ENCODE results near the gene CAMKK2. TPM values are rescaled to one million over a fixed set of nuclear protein-coding genes. Genes with fewer than 3 reads are reported as not detected.
"Not testable (repeated sequence)": the region's sequence is repeated elsewhere in the genome, so short reads cannot be mapped to it uniquely, and the experiment has no call there.

The CAMKK2 gene
- total RNA-seq, 1 donor from 2014 or later: 41.0 TPM

DNA sequence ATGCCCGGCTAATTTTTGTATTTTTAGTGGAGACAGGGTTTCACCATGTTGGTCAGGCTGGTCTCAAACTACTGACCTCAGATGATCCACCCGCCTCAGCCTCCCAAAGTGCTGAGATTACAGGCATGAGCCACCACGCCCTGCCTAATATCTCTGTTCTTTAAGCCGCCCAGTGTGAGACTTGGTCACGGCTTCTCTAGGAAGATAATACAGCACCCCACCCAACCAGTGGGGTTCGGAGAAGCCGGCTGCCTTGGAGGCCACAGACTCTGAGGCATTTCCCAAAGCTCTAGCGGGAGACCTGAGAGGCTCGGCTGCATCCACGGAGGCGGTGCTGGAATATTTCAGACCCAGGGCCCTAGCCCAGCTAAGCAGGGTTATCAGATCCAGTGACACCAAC is 13.6 kb downstream of the CAMKK2 start:
- H3K4me1 Mint-ChIP-seq (ENCODE audit: low read depth); intact Hi-C loops (cut with micrococcal nuclease); H3K4me3 Mint-ChIP-seq: not testable (repeated sequence)

DNA sequence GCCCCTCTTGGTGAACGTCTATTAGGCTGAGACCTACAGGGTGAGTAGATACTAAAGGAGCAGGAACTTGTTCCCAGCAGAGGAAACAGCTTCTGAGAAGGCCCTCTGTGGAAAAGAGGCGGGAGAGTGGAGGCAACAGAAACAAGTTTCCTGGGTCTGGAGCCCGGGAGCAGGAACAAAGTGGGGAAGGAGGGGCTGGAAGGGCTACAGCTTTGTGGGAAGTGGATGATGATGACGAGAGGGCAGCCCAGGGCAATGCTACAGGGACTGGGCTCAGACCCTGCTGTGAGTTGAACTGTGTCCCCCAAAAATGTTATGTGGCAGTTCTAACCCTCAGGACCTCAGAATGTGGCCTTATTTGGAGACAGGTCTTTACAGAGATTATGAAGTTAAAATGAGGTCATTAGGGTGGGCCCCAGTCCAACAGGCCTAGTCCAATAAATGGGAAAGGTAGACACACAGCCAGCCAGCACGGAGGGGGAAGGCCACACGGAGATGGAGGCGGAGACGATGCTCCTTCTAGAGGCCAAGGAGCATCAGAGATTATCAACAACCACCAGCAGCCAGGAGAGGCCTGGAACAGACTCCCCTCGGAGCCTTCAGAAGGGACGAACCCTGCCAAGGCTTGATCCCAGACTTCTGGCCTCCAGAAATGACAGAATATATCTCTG is 14.3 kb downstream of the CAMKK2 start:
- Mint-ChIP-seq H3K36me3 (ENCODE audit: low read depth) (peaks cover 3% of the 10 kb centered on the region), H3K9me3 (no peaks in the 10 kb centered on the region), H3K27ac (no peak overlapping the region), H3K4me1 (ENCODE audit: low read depth) (peaks cover 3% of the 10 kb centered on the region), H3K4me3 (no peak overlapping the region), H3K27me3 (ENCODE audit: insufficient read depth) (no peaks in the 10 kb centered on the region)
- no peak for DNase-seq (ENCODE audit: low spot score)
- intact Hi-C loops (cut with micrococcal nuclease): no loop called here

More for the DNA sequence above, 13.6 kb downstream of the CAMKK2 start:
- H3K27me3 Mint-ChIP-seq (ENCODE audit: insufficient read depth); DNase-seq (ENCODE audit: low spot score); H3K9me3 Mint-ChIP-seq; H3K27ac Mint-ChIP-seq; H3K36me3 Mint-ChIP-seq (ENCODE audit: low read depth): not testable (repeated sequence)

DNA sequence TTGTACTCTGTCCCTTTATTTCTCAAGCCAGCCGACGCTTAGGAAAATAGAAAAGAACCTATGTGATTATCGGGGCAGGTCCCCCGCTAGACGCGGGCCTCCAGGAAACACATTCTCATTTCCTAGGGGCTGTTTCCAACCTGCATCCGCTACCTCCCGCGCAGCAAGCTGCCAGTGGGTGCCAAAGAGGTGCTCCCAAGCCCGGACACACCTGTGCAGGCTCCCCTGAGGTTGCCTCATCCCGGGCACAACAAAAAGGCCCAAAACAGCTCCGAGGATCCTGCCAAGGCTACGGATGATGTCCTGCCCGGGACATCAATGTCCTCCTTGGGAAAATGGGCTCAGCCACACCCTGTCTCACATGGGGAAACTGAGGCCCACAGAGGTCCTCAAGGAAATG is 15.4 kb downstream of the CAMKK2 start:
- H3K9me3 Mint-ChIP-seq; intact Hi-C loops (cut with micrococcal nuclease); H3K36me3 Mint-ChIP-seq (ENCODE audit: low read depth); H3K4me3 Mint-ChIP-seq; H3K4me1 Mint-ChIP-seq (ENCODE audit: low read depth); H3K27me3 Mint-ChIP-seq (ENCODE audit: insufficient read depth); H3K27ac Mint-ChIP-seq; DNase-seq (ENCODE audit: low spot score): not testable (repeated sequence)

DNA sequence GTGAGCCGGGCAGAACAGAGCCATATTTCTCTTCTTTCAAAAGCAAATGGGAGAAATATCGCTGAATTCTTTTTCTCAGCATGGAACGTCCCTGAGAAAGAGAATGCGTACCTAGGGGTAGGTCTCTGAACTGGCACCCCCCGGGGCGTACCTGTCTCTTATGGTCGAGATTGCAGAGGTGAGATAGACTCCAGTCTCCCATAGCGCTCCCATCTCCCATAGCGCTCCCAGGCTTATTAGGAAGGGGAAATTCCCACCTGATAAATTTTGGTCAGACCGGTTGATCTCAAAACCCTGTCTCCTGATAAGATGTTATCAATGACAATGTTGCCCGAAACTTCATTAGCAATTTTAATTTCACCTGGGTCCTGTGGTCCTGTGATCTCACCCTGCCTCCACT is 16.0 kb downstream of the CAMKK2 start:
- H3K4me1 Mint-ChIP-seq (ENCODE audit: low read depth); intact Hi-C loops (cut with micrococcal nuclease); H3K27me3 Mint-ChIP-seq (ENCODE audit: insufficient read depth); H3K36me3 Mint-ChIP-seq (ENCODE audit: low read depth); H3K27ac Mint-ChIP-seq; H3K9me3 Mint-ChIP-seq; DNase-seq (ENCODE audit: low spot score); H3K4me3 Mint-ChIP-seq: not testable (repeated sequence)

DNA sequence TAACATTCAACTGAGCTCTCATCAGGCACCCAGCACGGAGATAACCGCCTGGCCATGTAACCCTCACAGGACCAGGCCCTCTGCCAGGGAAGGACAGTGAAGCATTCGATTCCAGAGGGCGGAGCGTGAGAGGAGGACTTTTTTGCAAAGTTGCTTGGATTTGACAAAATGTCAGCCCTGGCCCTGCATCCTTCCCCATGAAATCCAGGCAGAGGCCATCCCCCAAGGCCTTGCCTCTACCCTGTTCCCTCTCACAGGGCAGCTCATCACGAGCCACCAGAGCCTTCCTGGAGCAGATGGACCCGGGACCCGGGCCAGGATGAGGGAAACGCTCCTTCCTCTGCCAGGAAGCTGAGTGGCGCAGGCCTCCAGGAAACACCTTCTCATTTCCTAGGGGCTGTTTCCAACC is 17.0 kb downstream of the CAMKK2 start:
- Mint-ChIP-seq H3K4me1 (ENCODE audit: low read depth) (peaks cover 8% of the 10 kb centered on the region), H3K27ac (no peak overlapping the region), H3K36me3 (ENCODE audit: low read depth) (peaks cover 6% of the 10 kb centered on the region), H3K4me3 (no peak overlapping the region), H3K27me3 (ENCODE audit: insufficient read depth) (no peaks in the 10 kb centered on the region), H3K9me3 (no peaks in the 10 kb centered on the region)
- intact Hi-C loops (cut with micrococcal nuclease): no loop called here
- no peak for DNase-seq (ENCODE audit: low spot score)

DNA sequence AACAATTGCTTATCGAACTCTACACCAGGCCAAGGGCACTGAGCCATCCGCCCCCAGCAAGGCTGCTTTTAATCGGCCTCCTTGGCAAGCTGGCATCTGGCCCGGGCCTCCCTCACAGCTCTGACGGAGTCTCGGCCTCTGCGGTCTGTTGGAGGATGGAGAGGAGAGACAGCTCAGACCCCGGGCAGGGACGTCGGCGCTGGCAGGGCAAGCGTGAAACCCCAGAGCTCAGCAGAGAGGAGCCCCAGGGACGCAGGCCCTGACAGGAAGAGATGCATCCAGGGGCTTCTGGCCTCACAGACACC is 17.5 kb downstream of the CAMKK2 start:
- no peaks in the 10 kb centered on the region for H3K9me3 Mint-ChIP-seq
- no peak overlapping the region for H3K27ac Mint-ChIP-seq
- no peak overlapping the region for H3K4me3 Mint-ChIP-seq
- H3K36me3 Mint-ChIP-seq (ENCODE audit: low read depth): peaks cover 6% of the 10 kb centered on the region
- H3K27me3 Mint-ChIP-seq (ENCODE audit: insufficient read depth): no peaks in the 10 kb centered on the region
- intact Hi-C loops (cut with micrococcal nuclease): no loop called here
- no peak for DNase-seq (ENCODE audit: low spot score)
- peaks cover 8% of the 10 kb centered on the region for H3K4me1 Mint-ChIP-seq (ENCODE audit: low read depth)

DNA sequence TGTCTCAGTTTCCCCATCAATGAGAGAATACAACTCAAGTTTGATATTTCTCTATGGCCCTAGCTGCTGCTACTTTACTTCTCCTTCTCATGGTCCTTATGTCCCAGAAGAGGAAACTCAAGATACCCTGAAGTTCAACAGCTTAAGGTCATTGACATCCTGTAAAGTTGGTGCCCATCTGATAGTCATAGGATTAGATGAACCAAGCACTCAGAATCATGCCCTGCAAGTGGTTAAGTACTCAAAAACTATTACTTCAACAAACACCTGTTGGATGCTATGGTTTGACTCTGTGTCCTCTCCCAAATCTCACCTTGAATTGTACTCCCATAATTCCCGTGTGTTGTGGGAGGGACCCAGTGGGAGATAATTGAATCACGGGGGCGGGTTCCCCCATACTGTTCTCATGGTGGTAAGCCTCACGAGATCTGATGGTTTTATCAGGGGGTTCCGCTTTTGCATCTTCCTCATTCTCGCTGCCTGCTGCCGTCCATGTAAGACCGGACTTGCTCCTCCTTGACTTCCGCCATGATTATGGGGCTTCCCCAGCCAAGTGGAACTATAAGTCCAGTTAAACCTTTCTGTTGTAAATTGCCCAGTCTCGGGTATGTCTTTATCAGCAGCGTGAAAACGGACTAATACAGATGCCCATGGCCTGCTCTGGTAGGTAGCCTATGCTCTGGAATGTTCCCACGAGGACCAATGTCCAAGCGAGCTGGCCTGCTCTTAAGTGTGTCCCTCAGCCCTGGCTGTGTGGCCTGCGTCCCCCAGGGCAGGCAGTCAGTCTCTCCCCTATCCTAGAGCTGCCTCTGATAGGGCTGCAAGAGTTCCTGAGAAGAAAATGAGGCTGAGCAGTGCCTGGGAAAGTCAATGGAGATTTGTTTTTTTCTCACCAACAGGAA is 18.1 kb downstream of the CAMKK2 start:
- Mint-ChIP-seq H3K4me1 (ENCODE audit: low read depth) (peaks cover 8% of the 10 kb centered on the region), H3K9me3 (no peaks in the 10 kb centered on the region), H3K36me3 (ENCODE audit: low read depth) (peaks cover 6% of the 10 kb centered on the region), H3K27ac (no peak overlapping the region), H3K4me3 (no peak overlapping the region), H3K27me3 (ENCODE audit: insufficient read depth) (no peaks in the 10 kb centered on the region)
- no peak for DNase-seq (ENCODE audit: low spot score)
- intact Hi-C loops (cut with micrococcal nuclease): no loop called here

DNA sequence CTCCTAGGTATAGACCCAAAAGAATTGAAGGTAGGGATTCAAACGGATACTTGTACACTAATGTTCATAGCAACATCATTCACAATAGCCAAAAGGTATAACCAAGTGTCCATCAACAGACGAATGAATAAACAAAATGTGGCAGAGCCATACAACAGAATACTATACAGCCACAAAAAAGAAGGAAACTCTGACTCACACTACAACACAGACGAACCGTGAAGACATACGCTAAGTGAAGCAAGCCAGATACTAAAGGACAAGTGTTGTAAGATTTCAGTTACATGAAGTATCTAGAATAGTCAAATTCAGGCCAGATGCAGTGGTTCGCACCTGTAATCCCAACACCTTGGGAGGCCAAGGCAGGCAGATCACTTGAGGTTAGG is 19.1 kb downstream of the CAMKK2 start:
- Mint-ChIP-seq H3K9me3 (no peaks in the 10 kb centered on the region), H3K27me3 (ENCODE audit: insufficient read depth) (no peaks in the 10 kb centered on the region), H3K36me3 (ENCODE audit: low read depth) (peaks cover 11% of the 10 kb centered on the region), H3K4me3 (no peak overlapping the region), H3K4me1 (ENCODE audit: low read depth) (peaks cover 8% of the 10 kb centered on the region), H3K27ac (peak overlapping the region; percentile 52)
- intact Hi-C loops (cut with micrococcal nuclease): no loop called here
- no peak for DNase-seq (ENCODE audit: low spot score)

DNA sequence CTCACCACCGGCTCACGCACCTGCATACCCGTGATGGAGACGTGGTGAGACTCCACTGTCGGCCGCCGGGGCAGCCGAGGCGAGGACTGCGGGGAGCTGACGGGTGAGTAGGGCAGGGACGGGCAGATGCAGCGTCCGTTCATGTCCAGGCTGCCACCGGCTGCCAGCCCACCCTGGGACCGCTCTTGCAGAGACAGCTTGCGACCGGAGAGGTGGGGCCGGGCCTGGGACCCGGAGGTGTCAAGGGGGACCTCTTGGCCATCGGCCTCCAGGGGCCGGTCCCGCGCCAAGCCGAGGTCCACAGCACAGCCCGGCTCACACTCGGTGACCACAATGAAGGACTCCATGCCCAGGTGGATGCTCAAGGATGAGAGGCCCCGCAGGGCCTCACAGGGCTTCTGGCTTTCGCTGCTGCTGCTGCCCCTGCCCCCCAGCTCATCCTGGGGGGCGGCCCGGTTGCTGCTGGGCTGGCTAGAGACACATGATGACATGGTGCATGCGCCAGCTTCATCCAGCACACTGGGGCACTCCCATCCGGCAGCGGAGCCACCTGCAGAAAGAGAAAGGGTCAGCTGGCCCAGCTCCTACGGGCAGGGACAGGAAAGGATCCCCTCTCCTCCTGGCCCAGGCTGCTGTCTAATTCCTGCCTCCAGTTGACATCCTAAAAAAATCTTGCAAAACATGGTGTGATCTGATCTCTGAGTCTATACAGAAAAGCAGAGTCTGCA is 22.3 kb downstream of the CAMKK2 start:
- no peaks in the 10 kb centered on the region for H3K9me3 Mint-ChIP-seq
- peaks cover 8% of the 10 kb centered on the region for H3K4me1 Mint-ChIP-seq (ENCODE audit: low read depth)
- DNase-seq (ENCODE audit: low spot score): no peak
- no peak overlapping the region for H3K4me3 Mint-ChIP-seq
- H3K36me3 Mint-ChIP-seq (ENCODE audit: low read depth): peaks cover 17% of the 10 kb centered on the region
- H3K27ac Mint-ChIP-seq: no peak overlapping the region
- H3K27me3 Mint-ChIP-seq (ENCODE audit: insufficient read depth): no peaks in the 10 kb centered on the region
- intact Hi-C loops (cut with micrococcal nuclease): no loop called here

DNA sequence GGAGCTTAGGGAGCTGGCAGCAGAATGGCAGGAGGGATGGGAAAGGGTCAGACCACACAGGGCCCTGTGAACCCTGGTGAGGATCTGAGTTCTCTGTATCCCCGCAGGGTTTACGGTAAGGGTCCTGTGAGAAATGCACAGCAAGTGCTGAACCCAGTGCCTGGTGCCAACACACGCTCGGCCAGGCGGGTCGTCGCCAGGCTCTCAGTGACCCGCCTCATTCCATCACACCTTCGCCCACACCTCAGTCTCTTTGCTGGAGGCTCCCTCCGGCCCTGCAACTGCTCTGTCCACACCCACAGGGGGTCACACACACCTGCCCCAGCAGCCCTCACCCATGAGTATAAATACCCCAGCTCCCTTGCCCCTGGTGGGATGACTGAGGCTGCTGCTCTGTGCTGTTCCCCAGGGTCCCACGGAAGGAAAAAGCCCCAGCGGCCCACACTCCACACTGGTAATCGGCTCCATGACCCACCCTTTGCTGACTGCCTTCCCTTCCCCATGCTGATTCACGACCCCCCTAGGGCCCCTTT is 23.1 kb downstream of the CAMKK2 start:
- H3K4me1 Mint-ChIP-seq (ENCODE audit: low read depth): peaks cover 8% of the 10 kb centered on the region
- intact Hi-C loops (cut with micrococcal nuclease): no loop called here
- peaks cover 17% of the 10 kb centered on the region for H3K36me3 Mint-ChIP-seq (ENCODE audit: low read depth)

DNA sequence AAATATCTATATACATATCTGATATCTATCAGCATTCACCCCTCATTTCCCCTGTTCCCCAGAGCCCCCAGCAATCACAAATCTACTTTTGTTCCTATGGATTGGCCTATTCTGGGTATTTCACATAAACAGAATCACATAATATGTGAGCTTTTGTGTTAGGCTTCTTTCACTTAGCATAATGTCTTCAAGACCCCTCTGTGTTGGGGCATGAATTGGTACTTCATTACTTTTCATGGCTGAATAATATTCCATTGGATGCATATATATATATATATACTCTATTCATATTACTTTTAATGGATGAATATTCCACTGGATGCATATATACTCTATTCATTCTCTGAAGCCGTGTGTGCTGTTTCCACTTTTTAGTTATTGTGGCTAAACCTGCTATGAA is 28.7 kb downstream of the CAMKK2 start:
- H3K4me3 Mint-ChIP-seq: no peak overlapping the region
- H3K9me3 Mint-ChIP-seq: no peaks in the 10 kb centered on the region
- H3K4me1 Mint-ChIP-seq (ENCODE audit: low read depth): no peaks in the 10 kb centered on the region
- peaks cover 20% of the 10 kb centered on the region for H3K36me3 Mint-ChIP-seq (ENCODE audit: low read depth)
- DNase-seq (ENCODE audit: low spot score): no peak
- H3K27ac Mint-ChIP-seq: no peak overlapping the region
- intact Hi-C loops (cut with micrococcal nuclease): no loop called here
- H3K27me3 Mint-ChIP-seq (ENCODE audit: insufficient read depth): no peaks in the 10 kb centered on the region

More for the DNA sequence above, 23.1 kb downstream of the CAMKK2 start:
- no peak for DNase-seq (ENCODE audit: low spot score)
- Mint-ChIP-seq H3K27me3 (ENCODE audit: insufficient read depth) (no peaks in the 10 kb centered on the region), H3K9me3 (no peaks in the 10 kb centered on the region), H3K4me3 (no peak overlapping the region), H3K27ac (no peak overlapping the region)

DNA sequence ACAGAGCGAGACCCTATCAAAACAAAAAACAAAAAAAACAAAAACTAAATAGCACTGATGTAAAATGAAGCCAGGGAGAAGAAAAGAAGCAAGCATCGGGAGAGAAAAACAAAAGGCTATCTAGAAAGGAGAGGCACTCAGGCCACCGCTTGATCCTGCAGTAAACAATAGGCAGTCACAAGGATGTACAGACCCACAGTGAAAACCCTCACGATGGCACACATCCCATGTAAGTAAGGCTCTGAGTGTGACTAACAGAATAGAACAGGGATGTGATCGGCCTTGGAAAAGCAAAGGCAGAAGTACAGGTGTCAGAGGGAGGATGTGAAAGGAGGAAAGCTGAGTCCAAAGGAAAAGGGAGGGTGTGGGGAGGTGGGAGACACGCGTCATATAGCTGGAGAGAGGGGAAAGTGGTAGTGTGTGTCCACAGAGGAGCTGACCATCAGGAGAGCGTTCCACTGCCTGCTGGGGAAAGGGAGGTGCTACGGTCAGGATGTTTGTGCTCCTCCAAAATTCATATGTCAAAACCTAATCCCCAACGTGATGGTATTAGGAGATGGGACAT is 31.5 kb downstream of the CAMKK2 start:
- H3K27me3 Mint-ChIP-seq (ENCODE audit: insufficient read depth): no peaks in the 10 kb centered on the region
- H3K27ac Mint-ChIP-seq: no peak overlapping the region
- intact Hi-C loops (cut with micrococcal nuclease): no loop called here
- H3K4me3 Mint-ChIP-seq: no peak overlapping the region
- H3K9me3 Mint-ChIP-seq: no peaks in the 10 kb centered on the region
- H3K4me1 Mint-ChIP-seq (ENCODE audit: low read depth): no peaks in the 10 kb centered on the region
- peaks cover 24% of the 10 kb centered on the region for H3K36me3 Mint-ChIP-seq (ENCODE audit: low read depth)
- DNase-seq (ENCODE audit: low spot score): no peak

DNA sequence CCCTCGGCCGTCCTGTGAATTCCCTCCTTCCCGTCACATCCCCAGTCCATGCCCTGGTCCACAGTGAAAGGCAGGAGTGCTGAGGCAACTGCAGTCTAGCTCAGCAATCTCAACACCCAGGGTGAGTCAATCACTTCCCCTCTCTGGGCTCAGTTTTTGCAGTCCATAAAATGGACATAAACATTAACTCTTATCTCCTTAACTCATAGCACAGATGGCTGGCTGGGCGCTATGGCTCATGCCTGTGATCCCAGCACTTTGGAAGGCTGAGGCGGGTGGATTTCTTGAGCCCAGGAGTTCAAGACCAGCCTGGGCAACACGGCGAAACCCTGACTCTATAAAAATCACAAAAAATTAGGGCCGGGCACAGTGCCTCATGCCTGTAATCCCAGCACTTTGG is 32.4 kb downstream of the CAMKK2 start:
- Mint-ChIP-seq H3K27ac (no peak overlapping the region), H3K27me3 (ENCODE audit: insufficient read depth) (no peaks in the 10 kb centered on the region), H3K36me3 (ENCODE audit: low read depth) (peaks cover 28% of the 10 kb centered on the region), H3K9me3 (no peaks in the 10 kb centered on the region), H3K4me3 (no peak overlapping the region), H3K4me1 (ENCODE audit: low read depth) (no peaks in the 10 kb centered on the region)
- intact Hi-C loops (cut with micrococcal nuclease): no loop called here
- no peak for DNase-seq (ENCODE audit: low spot score)
